Mammary microvascular endothelial cell (primary cell): Measurements from ENCODE around the gene COIL. TPM values are rescaled to one million over a fixed set of nuclear protein-coding genes. Genes with fewer than 3 reads are reported as not detected.

Experiments
- total RNA-seq: library from RNA; depleted of rRNA; stranded (reverse); fragments of >200 nt; gene quantifications from 2 replicates; pipeline ENCODE4 v1.2.3, GENCODE V29; 2015

Gene COIL, protein sequence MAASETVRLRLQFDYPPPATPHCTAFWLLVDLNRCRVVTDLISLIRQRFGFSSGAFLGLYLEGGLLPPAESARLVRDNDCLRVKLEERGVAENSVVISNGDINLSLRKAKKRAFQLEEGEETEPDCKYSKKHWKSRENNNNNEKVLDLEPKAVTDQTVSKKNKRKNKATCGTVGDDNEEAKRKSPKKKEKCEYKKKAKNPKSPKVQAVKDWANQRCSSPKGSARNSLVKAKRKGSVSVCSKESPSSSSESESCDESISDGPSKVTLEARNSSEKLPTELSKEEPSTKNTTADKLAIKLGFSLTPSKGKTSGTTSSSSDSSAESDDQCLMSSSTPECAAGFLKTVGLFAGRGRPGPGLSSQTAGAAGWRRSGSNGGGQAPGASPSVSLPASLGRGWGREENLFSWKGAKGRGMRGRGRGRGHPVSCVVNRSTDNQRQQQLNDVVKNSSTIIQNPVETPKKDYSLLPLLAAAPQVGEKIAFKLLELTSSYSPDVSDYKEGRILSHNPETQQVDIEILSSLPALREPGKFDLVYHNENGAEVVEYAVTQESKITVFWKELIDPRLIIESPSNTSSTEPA
- total RNA-seq: 11.4 and 13.9 TPM in 2 replicates

DNA sequence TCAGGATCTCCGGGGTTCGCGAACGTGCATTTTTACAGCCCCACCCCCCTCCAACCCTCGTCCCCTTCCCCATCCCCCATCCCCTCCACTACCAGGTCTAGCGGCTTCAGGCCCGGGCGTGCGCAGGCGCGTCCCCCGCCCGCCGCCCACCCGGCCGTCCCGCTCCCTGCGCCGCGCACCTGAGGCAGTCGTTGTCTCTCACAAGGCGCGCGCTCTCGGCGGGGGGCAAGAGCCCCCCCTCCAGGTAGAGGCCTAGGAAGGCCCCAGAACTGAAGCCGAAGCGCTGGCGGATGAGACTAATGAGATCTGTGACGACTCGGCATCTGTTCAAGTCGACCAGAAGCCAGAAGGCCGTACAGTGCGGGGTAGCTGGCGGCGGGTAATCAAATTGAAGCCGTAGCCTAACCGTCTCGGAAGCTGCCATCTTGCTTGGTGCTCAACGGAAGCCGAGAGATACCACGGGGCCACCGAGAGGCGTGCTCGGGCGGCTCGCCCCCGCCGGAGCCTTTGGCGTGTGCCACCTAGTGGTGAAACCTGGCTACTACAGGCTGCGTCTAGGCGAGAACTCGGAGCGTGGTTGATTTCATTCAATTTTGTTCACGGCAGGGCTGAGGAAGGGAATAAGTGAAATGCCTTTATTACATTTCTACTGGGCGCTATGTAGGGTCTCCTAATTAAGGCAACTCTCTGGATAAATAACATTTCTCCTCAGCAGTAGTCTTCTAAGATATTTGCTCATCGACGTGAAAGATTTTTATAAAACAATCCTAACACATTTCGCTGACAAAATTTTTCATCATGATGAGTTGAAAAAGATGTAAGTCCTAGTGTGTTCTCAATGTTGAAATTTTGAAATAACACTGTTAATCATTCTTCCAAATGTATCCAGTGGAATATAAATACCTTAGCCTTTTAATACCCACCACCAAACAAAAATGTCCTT is at the start of gene COIL:
Gene COIL (minus strand): TSS at position 455 of the 943 bp plus-strand sequence. CDS start 31 bp downstream, at position 424.

DNA sequence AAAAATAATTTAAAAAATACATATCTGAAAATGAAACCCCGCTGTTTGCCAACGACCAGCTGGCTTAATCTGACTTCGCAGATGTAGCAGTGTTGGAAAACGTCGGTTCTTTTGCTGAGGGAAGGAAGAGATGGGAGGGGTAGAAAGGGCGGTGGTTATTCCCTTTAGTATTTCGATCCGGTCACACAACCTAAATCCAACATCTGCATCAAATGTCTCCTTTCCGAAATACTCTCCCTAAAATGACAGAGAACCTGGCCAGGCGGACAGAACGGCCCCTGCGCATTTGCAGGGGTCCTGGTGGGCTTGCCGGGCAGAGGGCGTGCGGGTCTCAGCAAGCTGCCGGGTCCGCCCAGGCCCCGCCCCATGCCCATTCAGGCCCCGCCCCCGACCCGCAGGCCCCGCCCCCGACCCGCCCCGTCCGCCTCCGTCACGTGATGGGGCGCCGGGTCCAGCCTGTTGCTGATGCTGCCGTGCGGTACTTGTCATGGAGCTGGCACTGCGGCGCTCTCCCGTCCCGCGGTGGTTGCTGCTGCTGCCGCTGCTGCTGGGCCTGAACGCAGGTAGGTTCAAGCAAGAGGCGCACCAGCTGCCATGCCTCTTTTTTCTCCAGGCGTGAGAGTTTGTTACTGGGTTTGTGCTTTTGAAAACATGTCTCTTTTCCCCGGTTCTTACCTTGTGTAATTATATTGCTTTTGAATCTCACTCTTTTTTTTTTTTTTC is 17.0 kb upstream of the COIL start, which contains the start of gene SCPEP1:
Gene SCPEP1 (plus strand): TSS at position 459 of the 723 bp plus-strand sequence. CDS start 29 bp downstream, at position 488.

DNA sequence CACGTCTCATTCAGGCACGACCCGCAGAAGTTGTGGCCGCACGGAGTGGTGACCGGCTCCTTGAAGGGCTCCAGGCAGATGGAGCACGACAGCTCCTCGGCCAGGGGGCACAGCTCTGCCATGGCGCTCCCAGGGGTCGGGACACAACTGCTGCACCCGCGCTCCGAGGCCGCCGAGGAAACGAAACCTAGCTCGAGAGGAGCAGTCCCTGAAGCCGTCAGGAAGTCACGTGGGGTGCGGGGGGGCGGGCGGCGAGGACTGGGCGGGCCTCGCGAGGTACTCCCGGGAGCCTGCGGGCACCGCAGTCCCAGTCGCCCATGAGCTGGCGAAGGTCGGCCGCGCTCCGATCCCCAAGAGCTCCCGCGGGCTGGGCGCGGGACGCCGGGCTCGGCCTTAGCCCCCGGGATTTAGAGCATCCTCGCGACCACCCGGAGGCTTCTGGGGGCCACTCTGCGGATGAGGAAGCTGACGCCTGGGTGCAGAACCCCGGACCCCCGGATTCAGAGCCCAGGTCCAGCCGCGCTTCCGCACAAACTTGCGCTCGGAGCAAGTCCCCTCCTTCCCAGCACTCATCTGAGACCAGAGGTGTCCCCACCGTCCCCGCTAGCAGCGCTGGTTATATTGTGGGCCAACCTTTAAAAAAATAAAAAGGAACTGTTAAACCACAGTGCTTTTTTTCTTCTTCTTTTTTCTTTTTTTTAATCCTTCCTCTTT is 46.8 kb downstream of the COIL start, which contains the start of gene TRIM25:
Gene TRIM25 (minus strand): TSS at position 183 of the 714 bp plus-strand sequence. CDS start 61 bp downstream, at position 122.

Other genes with a start within 250 kb of the COIL start
- 0.64 and 3.3 TPM in 2 replicates for gene C17orf67, start 127.1 kb downstream of the COIL start, total RNA-seq
- 5.2 and 8.6 TPM in 2 replicates for gene DGKE, start 126.9 kb downstream of the COIL start, total RNA-seq
- gene TRIM25, start 47.0 kb downstream of the COIL start, total RNA-seq: 61.6 and 71.3 TPM in 2 replicates
- gene SCPEP1, start 17.1 kb upstream of the COIL start, total RNA-seq: 39.8 and 62.0 TPM in 2 replicates
- gene AKAP1, start 124.2 kb upstream of the COIL start, total RNA-seq: 22.7 and 24.3 TPM in 2 replicates